IMR-90 (cell line): Measurements from ENCODE around the gene GALNT3.

Source experiments
- BHLHE40 ChIP-seq: fragments of 150-350 bp; IDR thresholded peaks from 2 replicates; pipeline ENCODE4 v1.6.1; 2016; ENCODE audit warnings: mild to moderate bottlenecking, low read depth, low read length
- CEBPB ChIP-seq: IDR thresholded peaks from 2 replicates; pipeline ENCODE4 v1.6.1; 2012; ENCODE audit warnings: low read depth, low read length, improper control_type of control experiment
- CHD1 ChIP-seq: IDR thresholded peaks from 2 replicates; pipeline ENCODE4 v1.6.1; 2012; ENCODE audit warnings: low read depth, low read length, improper control_type of control experiment
- CTCF ChIP-seq: conservative IDR thresholded peaks from 2 replicates; pipeline ENCODE4 v1.5.1; 2012; ENCODE audit warnings: mild to moderate bottlenecking, low read depth, low read length, improper control_type of control experiment
- FOS ChIP-seq: fragments of 150-350 bp; IDR thresholded peaks from 2 replicates; pipeline ENCODE4 v1.6.1; 2016; ENCODE audit warnings: low read depth, low read length
- MAZ ChIP-seq: IDR thresholded peaks from 2 replicates; pipeline ENCODE4 v1.6.1; 2012; ENCODE audit warnings: low read depth, mild to moderate bottlenecking, low read length, improper control_type of control experiment, moderate library complexity, borderline replicate concordance
- MXI1 ChIP-seq: IDR thresholded peaks from 2 replicates; pipeline ENCODE4 v1.6.1; 2012; ENCODE audit warnings: low read depth, mild to moderate bottlenecking, low read length, moderate library complexity, borderline replicate concordance
- POLR2A ChIP-seq: IDR thresholded peaks from 2 replicates; pipeline ENCODE4 v1.6.1; 2012; ENCODE audit warnings: mild to moderate bottlenecking, low read depth, low read length
- RAD21 ChIP-seq: IDR thresholded peaks from 2 replicates; pipeline ENCODE4 v1.6.1; 2012; ENCODE audit warnings: low read length, improper control_type of control experiment
- USF2 ChIP-seq: fragments of 150-350 bp; IDR thresholded peaks from 2 replicates; pipeline ENCODE4 v1.6.1; 2017; ENCODE audit warnings: mild to moderate bottlenecking, antibody characterized with exemption, low read length, low read depth

GRCh38 chr2:165706960-165707487, 87.0 kb downstream of the GALNT3 start:
- TF ChIP-seq CTCF = no peak
- no peak for TF ChIP-seq POLR2A
- TF ChIP-seq MAZ = no peak
- TF ChIP-seq CEBPB = no peak
- TF ChIP-seq FOS = no peak
- TF ChIP-seq USF2 = no peak
- TF ChIP-seq CHD1 = no peak
- TF ChIP-seq MXI1 = no peak
- TF ChIP-seq BHLHE40 = no peak
- no peak for TF ChIP-seq RAD21
